HepG2 (cell line): Measurements from ENCODE around the gene UBAC2. TPM values are rescaled to one million over a fixed set of nuclear protein-coding genes. Genes with fewer than 3 reads are reported as not detected.

Source experiments
- ATAC-seq: fragments of 200-7000 bp; cut with Tn5 transposase; 3 replicates; pipeline ENCODE4 v1.9.1; 2020; ENCODE audit warnings: mild to moderate bottlenecking, moderate library complexity
- BruUV-seq: library from RNA; stranded (reverse); fragments of 400-500 nt; replicated peaks from 2 replicates; lab custom pipeline; 2021; lab: Mats Ljungman, UMichigan
- CTCF ChIA-PET: fragments of 300-600 bp; formaldehyde crosslinking; extraction: SDS; loops from one replicate; lab custom pipeline; 2021; ENCODE audit warnings: low total read pairs, inconsistent platforms, low intra/inter-chr PET ratio; lab: Yijun Ruan, JAX
- POLR2A ChIA-PET: fragments of 350-600 bp; sonication (Branson Sonifier 250); formaldehyde crosslinking; loops from one replicate; lab custom pipeline; 2020; ENCODE audit warnings: antibody characterized with exemption, inconsistent platforms; lab: Yijun Ruan, JAX
- DNase-seq: peaks from one replicate; pipeline ENCODE4 v3.0.0-alpha.2; 2015; ENCODE audit warnings: low spot score
- FAIRE-seq: peaks from 3 replicates; lab custom pipeline; 2011; peaks lifted over from hg19 to GRCh38; lab: Jason Lieb, UNC
- H2AFZ ChIP-seq: one replicate; pipeline ENCODE4 v1.6.1; 2011; ENCODE audit warnings: low read length, inconsistent platforms
- H3K27ac ChIP-seq: fragments of 300-600 bp; 3 replicates; pipeline ENCODE4 v1.8.0; 2011; ENCODE audit warnings: mixed run types, mild to moderate bottlenecking, mixed read lengths, low read length, inconsistent platforms; ENCODE audit not compliant: insufficient read depth; ENCODE audit errors: extremely low read length
- H3K27me3 ChIP-seq, 2 experiments: fragments of 200-600 bp in 1 of 2; 2 replicates in 1 of 2; 3 replicates in 1 of 2; pipeline versions ENCODE4 v1.6.0 to v1.8.0; 2011; ENCODE audit warnings: low read length in 2 of 2, mild to moderate bottlenecking in 2 of 2, moderate library complexity in 2 of 2, inconsistent platforms in 1 of 2; ENCODE audit not compliant: insufficient read depth in 2 of 2, control insufficient read depth in 1 of 2
- H3K36me3 ChIP-seq, 2 experiments: fragments of 200-600 bp in 1 of 2; replicated peaks in 1 of 2; 2 replicates in 1 of 2; 3 replicates in 1 of 2; pipeline versions ENCODE4 v1.5.1 to v1.8.0; 2011; ENCODE audit warnings: low read length in 2 of 2, inconsistent platforms in 1 of 2; ENCODE audit not compliant: insufficient read depth in 2 of 2, control insufficient read depth in 1 of 2
- H3K4me1 ChIP-seq: 2 replicates; pipeline ENCODE4 v1.5.1; 2012; ENCODE audit warnings: low read length, inconsistent platforms; ENCODE audit not compliant: insufficient read depth
- H3K4me2 ChIP-seq: 2 replicates; pipeline ENCODE4 v1.6.0; 2011; ENCODE audit warnings: low read depth, low read length, inconsistent platforms
- H3K4me3 ChIP-seq, 3 experiments: fragments of 200-600 bp in 1 of 3; sonication (generic), shearing (Covaris generic) in 1 of 3; replicated peaks in 1 of 3; 2 replicates each; pipeline ENCODE4 v1.5.1; 2011 to 2016; ENCODE audit warnings: low read length in 3 of 3, inconsistent platforms in 2 of 3, low read depth in 2 of 3, mild to moderate bottlenecking in 2 of 3, control low read depth in 1 of 3, mixed read lengths in 1 of 3; ENCODE audit not compliant: insufficient read depth in 1 of 3
- H3K79me2 ChIP-seq: one replicate; pipeline ENCODE4 v1.6.1; 2011; ENCODE audit warnings: low read length, inconsistent platforms; ENCODE audit not compliant: insufficient read depth
- H3K9ac ChIP-seq: 2 replicates; pipeline ENCODE4 v1.6.0; 2011; ENCODE audit warnings: mild to moderate bottlenecking, low read depth, low read length, inconsistent platforms; ENCODE audit not compliant: insufficient read depth
- H3K9me3 ChIP-seq: 2 replicates; pipeline ENCODE4 v1.5.1; 2012; ENCODE audit warnings: mild to moderate bottlenecking, low read length
- H4K20me1 ChIP-seq: 2 replicates; pipeline ENCODE4 v1.6.0; 2011; ENCODE audit warnings: inconsistent platforms, mild to moderate bottlenecking, low read length, moderate library complexity; ENCODE audit not compliant: insufficient read depth
- DMTF1 ChIP-seq: sonication (generic); formaldehyde crosslinking; IDR thresholded peaks from 2 replicates; pipeline ENCODE4 v1.4.0; 2020; ENCODE audit warnings: mild to moderate bottlenecking, missing genetic modification reagents
- HNRNPL ChIP-seq: fragments of 200-400 bp; formaldehyde crosslinking; IDR thresholded peaks from 2 replicates; pipeline ENCODE4 v1.6.1; 2017; ENCODE audit warnings: mild to moderate bottlenecking, low read depth, low read length
- MBNL3 ChIP-seq: fragments of 250-450 bp; sonication (Bioruptor Pico); conservative IDR thresholded peaks from 2 replicates; pipeline ENCODE4 v1.8.0; 2022; ENCODE audit warnings: mild to moderate bottlenecking, inconsistent platforms
- SALL1 ChIP-seq: sonication (generic); formaldehyde crosslinking; IDR thresholded peaks from 2 replicates; pipeline ENCODE4 v1.8.0; 2022; ENCODE audit warnings: mild to moderate bottlenecking, missing genetic modification reagents
- ZNF580 ChIP-seq: IDR thresholded peaks from 2 replicates; pipeline ENCODE4 v1.6.1; 2016; ENCODE audit warnings: low read depth, borderline replicate concordance
- WGBS: methylation state at CpG from one replicate; pipeline ENCODE4 v1.1.6; 2017; ENCODE audit warnings: low lambda C conversion rate; 5-methylcytosine and 5-hydroxymethylcytosine counted together
- in situ Hi-C: cut with HindIII; loops from 2 replicates; pipeline ENCODE4 v1.10.0; 2017; ENCODE audit warnings: low pct_unique_long_range_greater_than_20kb; ENCODE audit not compliant: extremely low pct_ligation_motif_present
- intact Hi-C: fragments of 100-400 bp; cut with micrococcal nuclease; formaldehyde crosslinking; loops from one replicate; pipeline ENCODE4 v1.10.0; 2022; ENCODE audit not compliant: unreplicated experiment
- polyA plus RNA-seq, 8 experiments: library from polyadenylated mRNA; depleted of rRNA in 3 of 8; stranded (reverse) in 7 of 8; unstranded in 1 of 8; fragments of >200 nt; fragmentation: Illumina TruSeq in 4 of 8; extraction: Trizol in 4 of 8; gene quantifications; 2 replicates each; pipeline versions ENCODE4 v1.2.1 to v1.2.3, GENCODE V29; 2011 to 2016; ENCODE audit warnings: low read depth in 4 of 8, missing spikeins in 1 of 8, mixed read lengths in 1 of 8; ENCODE audit not compliant: insufficient read depth in 1 of 8
- total RNA-seq, 5 experiments: library from RNA; depleted of rRNA; stranded (reverse); fragments of >200 nt; fragmentation: Illumina TruSeq; extraction: Trizol; gene quantifications; 2 replicates each; pipeline ENCODE4 v1.2.3, GENCODE V29; 2016; ENCODE audit warnings: low read depth in 1 of 5

Gene UBAC2
- total and polyA plus RNA-seq, 2 of the 13 experiments (the other 11 are each of a cell fraction or from before 2014, with no cell fraction given) = 61.3 to 80.8 TPM

GRCh38 chr13:99384468-99384867, 183.8 kb downstream of the UBAC2 start:
- BruUV-seq = no TSS peak
- CTCF ChIA-PET = no interaction called here

GRCh38 chr13:99385161-99385560, 184.5 kb downstream of the UBAC2 start:
- H3K9ac ChIP-seq = no peak overlapping the region
- in situ Hi-C loops = no loop called here
- H4K20me1 ChIP-seq = no peaks in the 10 kb centered on the region
- BruUV-seq = no TSS peak
- no peak overlapping the region for H2AFZ ChIP-seq
- intact Hi-C loops = no loop called here
- no peaks in the 10 kb centered on the region for H3K4me1 ChIP-seq
- no peaks in the 10 kb centered on the region; a peak in 1 of 5 replicates for H3K27me3 ChIP-seq
- H3K4me3 ChIP-seq = no peak overlapping the region
- 98% methylated on average over 14 of the region's 15 CpGs for WGBS
- DNase-seq (no peak), FAIRE-seq (no peak), ATAC-seq (no peak)
- ChIA-PET POLR2A (no interaction called here), CTCF (interaction anchor here (3.4 kb wide), 1 partner anchor 52 kb away, joined by 45 read pairs; no protein-coding TSS in a partner anchor)
- no peaks in the 10 kb centered on the region for H3K79me2 ChIP-seq
- peaks cover 3 to 7% of the 10 kb centered on the region in 2 experiments; a peak in 4 of 5 replicates for H3K36me3 ChIP-seq
- no peaks in the 10 kb centered on the region for H3K9me3 ChIP-seq
- no peak overlapping the region for H3K27ac ChIP-seq
- no peak overlapping the region for H3K4me2 ChIP-seq
- no peak for TF ChIP-seq MBNL3 (CRISPR knock-in tag)
- no peak for TF ChIP-seq SALL1 (CRISPR knock-in tag)
- TF ChIP-seq ZNF580 (CRISPR knock-in tag) = no peak

More at GRCh38 chr13:99384468-99384867, 183.8 kb downstream of the UBAC2 start:
- Histone ChIP-seq H3K4me3 (no peak overlapping the region), H3K4me1 (no peaks in the 10 kb centered on the region), H3K36me3 (peaks cover 3 to 7% of the 10 kb centered on the region in 2 experiments; a peak in 4 of 5 replicates), H3K9me3 (no peaks in the 10 kb centered on the region), H3K79me2 (no peaks in the 10 kb centered on the region), H2AFZ (no peak overlapping the region), H4K20me1 (no peaks in the 10 kb centered on the region), H3K9ac (no peak overlapping the region), H3K4me2 (no peak overlapping the region), H3K27me3 (no peaks in the 10 kb centered on the region; a peak in 1 of 5 replicates), H3K27ac (no peak overlapping the region)
- FAIRE-seq (no peak), DNase-seq (no peak), ATAC-seq (no peak)
- TF ChIP-seq DMTF1 (CRISPR knock-in tag) (no peak), HNRNPL (peak; percentile 72; the same call in 1 of the 2 replicates)
- WGBS = 96% methylated on average over 12 of the region's 13 CpGs
- intact Hi-C loops = no loop called here
- in situ Hi-C loops = no loop called here
- POLR2A ChIA-PET = no interaction called here
